ENCODE results near the gene ITGA8.

ITGA8 gene

DNA sequence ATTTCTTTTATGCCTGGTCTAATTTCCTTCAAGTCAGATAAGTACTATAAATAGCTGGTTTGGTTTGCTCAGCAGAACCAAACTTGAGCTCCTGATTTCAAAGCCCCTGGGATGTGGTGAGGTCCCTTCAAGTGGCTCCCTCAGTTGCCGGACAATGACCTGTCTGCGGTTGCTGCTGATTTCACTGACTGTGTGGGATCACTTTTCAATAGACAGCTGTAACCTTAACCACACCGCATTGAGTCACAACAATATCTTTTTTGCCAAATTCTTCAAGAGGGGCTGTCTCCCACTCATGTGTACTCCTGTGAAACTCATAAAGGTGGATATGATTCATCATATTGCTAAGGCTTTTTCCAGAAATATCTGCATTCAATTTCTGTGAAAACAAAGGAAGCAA lies 23.1 kb upstream of the ITGA8 start:
- TF ChIP-seq, protein P1, sequence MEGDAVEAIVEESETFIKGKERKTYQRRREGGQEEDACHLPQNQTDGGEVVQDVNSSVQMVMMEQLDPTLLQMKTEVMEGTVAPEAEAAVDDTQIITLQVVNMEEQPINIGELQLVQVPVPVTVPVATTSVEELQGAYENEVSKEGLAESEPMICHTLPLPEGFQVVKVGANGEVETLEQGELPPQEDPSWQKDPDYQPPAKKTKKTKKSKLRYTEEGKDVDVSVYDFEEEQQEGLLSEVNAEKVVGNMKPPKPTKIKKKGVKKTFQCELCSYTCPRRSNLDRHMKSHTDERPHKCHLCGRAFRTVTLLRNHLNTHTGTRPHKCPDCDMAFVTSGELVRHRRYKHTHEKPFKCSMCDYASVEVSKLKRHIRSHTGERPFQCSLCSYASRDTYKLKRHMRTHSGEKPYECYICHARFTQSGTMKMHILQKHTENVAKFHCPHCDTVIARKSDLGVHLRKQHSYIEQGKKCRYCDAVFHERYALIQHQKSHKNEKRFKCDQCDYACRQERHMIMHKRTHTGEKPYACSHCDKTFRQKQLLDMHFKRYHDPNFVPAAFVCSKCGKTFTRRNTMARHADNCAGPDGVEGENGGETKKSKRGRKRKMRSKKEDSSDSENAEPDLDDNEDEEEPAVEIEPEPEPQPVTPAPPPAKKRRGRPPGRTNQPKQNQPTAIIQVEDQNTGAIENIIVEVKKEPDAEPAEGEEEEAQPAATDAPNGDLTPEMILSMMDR (IDR thresholded peaks at IDR 0.05; ENCODE audit: low read depth, low read length) = no peak
- DNase-seq (ENCODE audit: extremely low read depth, low read depth) = no peak

DNA sequence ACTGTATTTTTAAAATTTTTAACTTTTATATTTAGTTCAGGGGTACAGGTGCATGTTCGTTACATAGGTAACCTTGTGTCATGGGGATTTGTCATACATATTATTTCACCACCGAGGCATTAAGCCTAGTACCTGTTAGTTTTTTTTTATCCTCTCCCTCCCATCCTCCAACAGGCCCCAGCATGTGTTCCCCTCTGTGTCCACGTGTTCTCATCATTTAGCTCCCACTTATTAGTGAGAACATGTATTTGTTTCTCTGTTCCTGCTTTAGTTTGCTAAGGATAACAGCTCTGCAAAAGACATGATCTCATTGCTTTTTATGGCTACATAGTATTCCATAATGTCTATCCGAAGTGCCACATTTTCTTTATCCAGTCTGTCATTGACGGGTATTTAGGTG lies 22.4 kb upstream of the ITGA8 start:
- DNase-seq (ENCODE audit: extremely low read depth, low read depth) = no peak

DNA sequence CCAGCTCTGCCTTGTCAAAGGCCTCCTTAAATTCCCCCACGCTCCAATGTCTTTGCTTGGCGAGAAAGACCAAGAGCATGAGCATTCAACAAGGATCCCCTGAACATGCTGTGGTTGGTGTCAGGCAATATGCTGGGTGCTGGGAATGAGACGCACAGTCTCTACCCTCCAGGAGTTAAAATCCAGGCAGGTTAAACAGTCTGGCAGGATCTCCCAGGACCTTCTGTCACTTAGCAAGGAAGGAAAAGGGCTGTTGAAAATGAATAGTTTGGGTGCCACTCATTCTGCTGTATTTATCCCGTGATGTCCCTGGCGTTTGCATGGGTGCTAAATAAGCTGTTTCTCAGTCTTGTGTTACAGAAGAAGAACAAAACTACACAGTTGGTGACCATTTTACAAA lies 21.9 kb upstream of the ITGA8 start:
- TF ChIP-seq, protein P1 (IDR thresholded peaks at IDR 0.05; ENCODE audit: low read depth, low read length) = no peak
- DNase-seq (ENCODE audit: extremely low read depth, low read depth) = no peak

More for the DNA sequence above, 22.4 kb upstream of the ITGA8 start:
- TF ChIP-seq, protein P1 (IDR thresholded peaks at IDR 0.05; ENCODE audit: low read depth, low read length) = no peak

DNA sequence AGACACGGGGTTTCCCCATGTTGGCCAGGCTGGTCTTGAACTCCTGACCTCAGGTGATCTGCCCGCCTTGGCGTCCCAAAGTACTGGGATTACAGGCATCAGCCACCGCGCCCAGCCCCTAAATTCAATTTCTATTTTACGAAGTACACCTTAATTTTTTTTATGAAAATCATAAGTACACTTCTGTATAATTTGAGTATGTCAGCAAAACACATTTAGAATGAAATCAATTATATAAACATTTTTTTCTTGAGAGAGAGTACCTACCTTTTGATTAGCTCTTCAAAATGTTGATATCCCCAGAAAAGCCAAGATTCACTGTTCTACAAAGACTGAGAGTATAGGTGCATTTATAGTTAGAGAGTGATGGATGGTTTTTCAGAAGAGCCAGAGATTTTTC lies 20.5 kb upstream of the ITGA8 start:
- TF ChIP-seq, protein P1 (IDR thresholded peaks at IDR 0.05; ENCODE audit: low read depth, low read length) = no peak
- no peak for DNase-seq (ENCODE audit: extremely low read depth, low read depth)

DNA sequence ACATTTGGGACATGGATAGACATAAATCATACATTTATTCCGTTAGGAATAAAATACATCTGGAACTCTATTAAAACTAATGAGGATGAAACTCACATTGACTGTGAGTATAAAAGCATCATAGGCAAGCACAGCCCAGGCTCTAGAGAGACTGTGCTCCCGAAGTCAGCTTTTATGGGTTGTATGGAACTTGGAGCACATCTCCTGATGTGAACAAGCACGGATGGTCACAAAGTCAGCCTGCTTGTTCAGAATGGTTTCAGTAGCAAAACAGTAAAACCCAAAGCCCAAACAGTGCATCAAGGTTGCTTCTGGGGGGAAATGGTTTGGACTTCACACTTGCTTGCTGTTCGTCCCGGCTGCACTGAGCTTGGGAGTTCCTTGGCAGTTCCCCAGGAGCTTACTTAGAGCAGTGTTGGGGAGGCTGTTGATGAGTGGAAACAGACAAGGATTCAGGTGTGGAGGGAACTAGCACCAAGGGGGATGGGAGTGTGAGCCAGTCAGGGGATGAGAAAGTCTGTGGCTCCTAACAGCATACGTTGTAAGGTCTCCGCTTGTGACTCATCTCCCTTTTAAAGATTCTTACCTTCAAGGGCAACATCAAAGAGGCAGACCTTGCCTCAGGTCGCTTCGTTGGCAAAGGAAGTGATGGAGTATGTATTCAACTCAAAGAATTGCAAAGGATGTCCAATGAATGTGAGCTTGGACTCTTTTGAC lies 19.7 kb upstream of the ITGA8 start:
- TF ChIP-seq, protein P1 (IDR thresholded peaks at IDR 0.05; ENCODE audit: low read depth, low read length) = no peak
- no peak for DNase-seq (ENCODE audit: extremely low read depth, low read depth)

DNA sequence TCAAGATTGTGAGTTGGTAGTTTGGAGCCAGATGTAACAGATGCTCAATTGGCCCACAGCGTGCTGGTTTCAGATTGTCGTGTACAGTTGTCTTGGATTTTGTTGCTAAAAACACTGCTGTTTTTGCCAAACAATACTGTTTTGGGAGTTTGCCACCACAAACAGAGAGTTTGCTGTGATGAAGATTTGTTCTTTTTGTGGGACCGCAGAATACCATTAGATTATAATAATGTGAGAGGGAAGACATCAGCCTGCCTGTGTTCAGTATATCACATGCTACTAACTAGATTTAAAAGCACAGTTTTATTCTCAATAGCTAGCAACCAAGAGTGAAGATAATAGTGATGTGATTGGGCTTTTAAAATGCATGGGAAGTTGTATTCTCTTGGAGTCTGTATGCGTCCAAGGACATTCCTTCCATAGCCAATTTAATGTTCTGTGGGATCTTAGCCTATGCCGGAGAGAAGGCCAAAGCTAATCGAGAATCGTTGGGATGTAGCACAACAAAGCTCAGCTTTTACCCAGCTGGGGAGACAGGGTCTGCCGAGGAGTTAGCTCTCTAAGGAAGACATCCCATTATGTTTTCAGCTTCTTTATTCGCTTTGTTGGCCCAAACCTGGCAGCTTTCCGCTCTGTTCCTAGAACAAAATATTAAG lies 18.7 kb upstream of the ITGA8 start:
- TF ChIP-seq, protein P1 (IDR thresholded peaks at IDR 0.05; ENCODE audit: low read depth, low read length) = no peak
- DNase-seq (ENCODE audit: extremely low read depth, low read depth) = peak; percentile 86

DNA sequence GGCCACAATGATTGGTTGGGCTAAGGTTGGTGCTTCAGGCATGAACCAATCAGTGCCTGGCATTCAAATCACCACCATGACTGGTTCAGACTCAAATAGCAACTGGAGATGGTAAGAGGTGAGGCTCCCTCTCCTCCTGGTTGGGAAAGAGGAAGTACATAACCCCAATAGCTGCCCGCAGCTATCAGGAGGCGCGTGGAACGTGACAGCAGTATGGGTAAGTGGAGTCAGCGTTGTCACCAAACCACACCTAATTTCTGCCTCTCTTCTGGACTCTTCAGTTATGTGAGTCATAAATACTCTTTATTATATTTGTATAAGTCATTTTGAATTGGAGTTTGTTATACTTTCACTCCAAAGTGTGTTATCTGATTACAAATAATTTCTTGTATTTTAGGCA lies 17.9 kb upstream of the ITGA8 start:
- TF ChIP-seq, protein P1 (IDR thresholded peaks at IDR 0.05; ENCODE audit: low read depth, low read length) = no peak
- no peak for DNase-seq (ENCODE audit: extremely low read depth, low read depth)

Measured in AG09319 (cell line).